Measurements from ENCODE around the gene PI4KB. TPM values are rescaled to one million over a fixed set of nuclear protein-coding genes. Genes with fewer than 3 reads are reported as not detected.

The PI4KB gene
- total and polyA plus RNA-seq, 2 experiments from 2014 or later = 15.3 to 25.5 TPM

DNA sequence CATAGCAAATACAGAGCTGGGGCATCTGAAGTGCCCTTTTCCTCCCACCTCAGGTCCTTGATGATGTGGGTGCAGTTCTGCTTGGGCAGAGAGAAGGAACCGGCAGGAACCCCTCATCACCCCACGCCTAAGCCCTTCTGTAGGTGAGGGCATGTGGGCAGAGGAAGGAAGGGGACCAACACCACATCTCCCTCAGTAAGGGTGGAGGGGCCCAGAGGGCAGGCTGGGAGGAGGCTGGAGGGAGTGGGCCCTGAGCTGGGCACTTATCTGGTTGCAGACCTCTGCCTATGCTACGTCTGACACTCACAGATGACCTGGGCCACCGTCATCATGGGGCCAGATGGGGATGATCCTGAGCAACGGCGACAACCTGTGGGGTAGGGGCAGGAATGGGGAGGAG is 34.1 kb downstream of the PI4KB start:
- ATAC-seq = no peak
- peaks cover 30% of the 10 kb centered on the region for H3K4me1 ChIP-seq (ENCODE audit: insufficient read depth)
- H3K79me2 ChIP-seq (replicated peaks; ENCODE audit: insufficient read depth) = no peaks in the 10 kb centered on the region
- H3K36me3 ChIP-seq (ENCODE audit: insufficient read depth) = peaks cover 6% of the 10 kb centered on the region
- peaks cover 10% of the 10 kb centered on the region; the same call in 1 of the 2 replicates for H3K9me2 ChIP-seq (ENCODE audit: insufficient read depth)
- no peaks in the 10 kb centered on the region for H3K27me3 ChIP-seq (ENCODE audit: insufficient read depth)
- no peak overlapping the region for H3K4me2 ChIP-seq
- no peaks in the 10 kb centered on the region; the same call in 2 of the 3 replicates for H3K9me3 Mint-ChIP-seq
- H3K4me3 Mint-ChIP-seq = no peak overlapping the region
- peaks cover 16% of the 10 kb centered on the region for H3K27me3 Mint-ChIP-seq (ENCODE audit: insufficient read depth, low read depth, poor library complexity)
- TF ChIP-seq, protein P1, sequence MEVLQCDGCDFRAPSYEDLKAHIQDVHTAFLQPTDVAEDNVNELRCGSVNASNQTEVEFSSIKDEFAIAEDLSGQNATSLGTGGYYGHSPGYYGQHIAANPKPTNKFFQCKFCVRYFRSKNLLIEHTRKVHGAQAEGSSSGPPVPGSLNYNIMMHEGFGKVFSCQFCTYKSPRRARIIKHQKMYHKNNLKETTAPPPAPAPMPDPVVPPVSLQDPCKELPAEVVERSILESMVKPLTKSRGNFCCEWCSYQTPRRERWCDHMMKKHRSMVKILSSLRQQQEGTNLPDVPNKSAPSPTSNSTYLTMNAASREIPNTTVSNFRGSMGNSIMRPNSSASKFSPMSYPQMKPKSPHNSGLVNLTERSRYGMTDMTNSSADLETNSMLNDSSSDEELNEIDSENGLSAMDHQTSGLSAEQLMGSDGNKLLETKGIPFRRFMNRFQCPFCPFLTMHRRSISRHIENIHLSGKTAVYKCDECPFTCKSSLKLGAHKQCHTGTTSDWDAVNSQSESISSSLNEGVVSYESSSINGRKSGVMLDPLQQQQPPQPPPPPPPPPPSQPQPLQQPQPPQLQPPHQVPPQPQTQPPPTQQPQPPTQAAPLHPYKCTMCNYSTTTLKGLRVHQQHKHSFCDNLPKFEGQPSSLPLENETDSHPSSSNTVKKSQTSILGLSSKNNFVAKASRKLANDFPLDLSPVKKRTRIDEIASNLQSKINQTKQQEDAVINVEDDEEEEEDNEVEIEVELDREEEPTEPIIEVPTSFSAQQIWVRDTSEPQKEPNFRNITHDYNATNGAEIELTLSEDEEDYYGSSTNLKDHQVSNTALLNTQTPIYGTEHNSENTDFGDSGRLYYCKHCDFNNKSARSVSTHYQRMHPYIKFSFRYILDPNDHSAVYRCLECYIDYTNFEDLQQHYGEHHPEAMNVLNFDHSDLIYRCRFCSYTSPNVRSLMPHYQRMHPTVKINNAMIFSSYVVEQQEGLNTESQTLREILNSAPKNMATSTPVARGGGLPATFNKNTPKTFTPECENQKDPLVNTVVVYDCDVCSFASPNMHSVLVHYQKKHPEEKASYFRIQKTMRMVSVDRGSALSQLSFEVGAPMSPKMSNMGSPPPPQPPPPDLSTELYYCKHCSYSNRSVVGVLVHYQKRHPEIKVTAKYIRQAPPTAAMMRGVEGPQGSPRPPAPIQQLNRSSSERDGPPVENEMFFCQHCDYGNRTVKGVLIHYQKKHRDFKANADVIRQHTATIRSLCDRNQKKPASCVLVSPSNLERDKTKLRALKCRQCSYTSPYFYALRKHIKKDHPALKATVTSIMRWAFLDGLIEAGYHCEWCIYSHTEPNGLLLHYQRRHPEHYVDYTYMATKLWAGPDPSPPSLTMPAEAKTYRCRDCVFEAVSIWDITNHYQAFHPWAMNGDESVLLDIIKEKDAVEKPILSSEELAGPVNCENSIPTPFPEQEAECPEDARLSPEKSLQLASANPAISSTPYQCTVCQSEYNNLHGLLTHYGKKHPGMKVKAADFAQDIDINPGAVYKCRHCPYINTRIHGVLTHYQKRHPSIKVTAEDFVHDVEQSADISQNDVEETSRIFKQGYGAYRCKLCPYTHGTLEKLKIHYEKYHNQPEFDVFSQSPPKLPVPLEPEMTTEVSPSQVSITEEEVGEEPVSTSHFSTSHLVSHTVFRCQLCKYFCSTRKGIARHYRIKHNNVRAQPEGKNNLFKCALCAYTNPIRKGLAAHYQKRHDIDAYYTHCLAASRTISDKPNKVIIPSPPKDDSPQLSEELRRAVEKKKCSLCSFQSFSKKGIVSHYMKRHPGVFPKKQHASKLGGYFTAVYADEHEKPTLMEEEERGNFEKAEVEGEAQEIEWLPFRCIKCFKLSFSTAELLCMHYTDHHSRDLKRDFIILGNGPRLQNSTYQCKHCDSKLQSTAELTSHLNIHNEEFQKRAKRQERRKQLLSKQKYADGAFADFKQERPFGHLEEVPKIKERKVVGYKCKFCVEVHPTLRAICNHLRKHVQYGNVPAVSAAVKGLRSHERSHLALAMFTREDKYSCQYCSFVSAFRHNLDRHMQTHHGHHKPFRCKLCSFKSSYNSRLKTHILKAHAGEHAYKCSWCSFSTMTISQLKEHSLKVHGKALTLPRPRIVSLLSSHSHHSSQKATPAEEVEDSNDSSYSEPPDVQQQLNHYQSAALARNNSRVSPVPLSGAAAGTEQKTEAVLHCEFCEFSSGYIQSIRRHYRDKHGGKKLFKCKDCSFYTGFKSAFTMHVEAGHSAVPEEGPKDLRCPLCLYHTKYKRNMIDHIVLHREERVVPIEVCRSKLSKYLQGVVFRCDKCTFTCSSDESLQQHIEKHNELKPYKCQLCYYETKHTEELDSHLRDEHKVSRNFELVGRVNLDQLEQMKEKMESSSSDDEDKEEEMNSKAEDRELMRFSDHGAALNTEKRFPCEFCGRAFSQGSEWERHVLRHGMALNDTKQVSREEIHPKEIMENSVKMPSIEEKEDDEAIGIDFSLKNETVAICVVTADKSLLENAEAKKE (CRISPR knock-in tag; IDR thresholded peaks at IDR 0.05) = no peak
- TF ChIP-seq EZH2phosphoT487 (IDR thresholded peaks at IDR 0.05; ENCODE audit: unreplicated experiment) (no peak), EZH2 (IDR thresholded peaks at IDR 0.05; ENCODE audit: low read depth, unreplicated experiment) (no peak), POLR2AphosphoS5 (IDR thresholded peaks at IDR 0.05; ENCODE audit: low read depth) (no peak), JUNB (IDR thresholded peaks at IDR 0.05; ENCODE audit: unreplicated experiment) (no peak), ZNF114 (CRISPR knock-in tag; IDR thresholded peaks at IDR 0.05) (no peak), ZNF331 (CRISPR knock-in tag; IDR thresholded peaks at IDR 0.05; ENCODE audit: low read depth) (no peak), NANOG (IDR thresholded peaks at IDR 0.05; ENCODE audit: borderline replicate concordance) (no peak), CREB1 (CRISPR knock-in tag; IDR thresholded peaks at IDR 0.05; ENCODE audit: low read depth) (no peak), STAT1 (IDR thresholded peaks at IDR 0.05; ENCODE audit: unreplicated experiment) (no peak)
- TF ChIP-seq, protein P2, sequence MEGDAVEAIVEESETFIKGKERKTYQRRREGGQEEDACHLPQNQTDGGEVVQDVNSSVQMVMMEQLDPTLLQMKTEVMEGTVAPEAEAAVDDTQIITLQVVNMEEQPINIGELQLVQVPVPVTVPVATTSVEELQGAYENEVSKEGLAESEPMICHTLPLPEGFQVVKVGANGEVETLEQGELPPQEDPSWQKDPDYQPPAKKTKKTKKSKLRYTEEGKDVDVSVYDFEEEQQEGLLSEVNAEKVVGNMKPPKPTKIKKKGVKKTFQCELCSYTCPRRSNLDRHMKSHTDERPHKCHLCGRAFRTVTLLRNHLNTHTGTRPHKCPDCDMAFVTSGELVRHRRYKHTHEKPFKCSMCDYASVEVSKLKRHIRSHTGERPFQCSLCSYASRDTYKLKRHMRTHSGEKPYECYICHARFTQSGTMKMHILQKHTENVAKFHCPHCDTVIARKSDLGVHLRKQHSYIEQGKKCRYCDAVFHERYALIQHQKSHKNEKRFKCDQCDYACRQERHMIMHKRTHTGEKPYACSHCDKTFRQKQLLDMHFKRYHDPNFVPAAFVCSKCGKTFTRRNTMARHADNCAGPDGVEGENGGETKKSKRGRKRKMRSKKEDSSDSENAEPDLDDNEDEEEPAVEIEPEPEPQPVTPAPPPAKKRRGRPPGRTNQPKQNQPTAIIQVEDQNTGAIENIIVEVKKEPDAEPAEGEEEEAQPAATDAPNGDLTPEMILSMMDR (conservative IDR thresholded peaks at IDR 0.05; ENCODE audit: low read depth in 2 of 2) = no peak
- TF ChIP-seq, protein P3, sequence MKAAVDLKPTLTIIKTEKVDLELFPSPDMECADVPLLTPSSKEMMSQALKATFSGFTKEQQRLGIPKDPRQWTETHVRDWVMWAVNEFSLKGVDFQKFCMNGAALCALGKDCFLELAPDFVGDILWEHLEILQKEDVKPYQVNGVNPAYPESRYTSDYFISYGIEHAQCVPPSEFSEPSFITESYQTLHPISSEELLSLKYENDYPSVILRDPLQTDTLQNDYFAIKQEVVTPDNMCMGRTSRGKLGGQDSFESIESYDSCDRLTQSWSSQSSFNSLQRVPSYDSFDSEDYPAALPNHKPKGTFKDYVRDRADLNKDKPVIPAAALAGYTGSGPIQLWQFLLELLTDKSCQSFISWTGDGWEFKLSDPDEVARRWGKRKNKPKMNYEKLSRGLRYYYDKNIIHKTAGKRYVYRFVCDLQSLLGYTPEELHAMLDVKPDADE (IDR thresholded peaks at IDR 0.05) = no peak
- TF ChIP-seq, protein P4, sequence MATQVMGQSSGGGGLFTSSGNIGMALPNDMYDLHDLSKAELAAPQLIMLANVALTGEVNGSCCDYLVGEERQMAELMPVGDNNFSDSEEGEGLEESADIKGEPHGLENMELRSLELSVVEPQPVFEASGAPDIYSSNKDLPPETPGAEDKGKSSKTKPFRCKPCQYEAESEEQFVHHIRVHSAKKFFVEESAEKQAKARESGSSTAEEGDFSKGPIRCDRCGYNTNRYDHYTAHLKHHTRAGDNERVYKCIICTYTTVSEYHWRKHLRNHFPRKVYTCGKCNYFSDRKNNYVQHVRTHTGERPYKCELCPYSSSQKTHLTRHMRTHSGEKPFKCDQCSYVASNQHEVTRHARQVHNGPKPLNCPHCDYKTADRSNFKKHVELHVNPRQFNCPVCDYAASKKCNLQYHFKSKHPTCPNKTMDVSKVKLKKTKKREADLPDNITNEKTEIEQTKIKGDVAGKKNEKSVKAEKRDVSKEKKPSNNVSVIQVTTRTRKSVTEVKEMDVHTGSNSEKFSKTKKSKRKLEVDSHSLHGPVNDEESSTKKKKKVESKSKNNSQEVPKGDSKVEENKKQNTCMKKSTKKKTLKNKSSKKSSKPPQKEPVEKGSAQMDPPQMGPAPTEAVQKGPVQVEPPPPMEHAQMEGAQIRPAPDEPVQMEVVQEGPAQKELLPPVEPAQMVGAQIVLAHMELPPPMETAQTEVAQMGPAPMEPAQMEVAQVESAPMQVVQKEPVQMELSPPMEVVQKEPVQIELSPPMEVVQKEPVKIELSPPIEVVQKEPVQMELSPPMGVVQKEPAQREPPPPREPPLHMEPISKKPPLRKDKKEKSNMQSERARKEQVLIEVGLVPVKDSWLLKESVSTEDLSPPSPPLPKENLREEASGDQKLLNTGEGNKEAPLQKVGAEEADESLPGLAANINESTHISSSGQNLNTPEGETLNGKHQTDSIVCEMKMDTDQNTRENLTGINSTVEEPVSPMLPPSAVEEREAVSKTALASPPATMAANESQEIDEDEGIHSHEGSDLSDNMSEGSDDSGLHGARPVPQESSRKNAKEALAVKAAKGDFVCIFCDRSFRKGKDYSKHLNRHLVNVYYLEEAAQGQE (IDR thresholded peaks at IDR 0.05; ENCODE audit: unreplicated experiment) = no peak
- H4K20me1 ChIP-seq (replicated peaks; ENCODE audit: insufficient read depth) = 0 out of 2 replicates have a peak, but pooled peaks cover 3% of the 10 kb centered on the region
- peaks cover 77% of the 10 kb centered on the region for H3K36me3 Mint-ChIP-seq (ENCODE audit: low read depth)
- H3K4me3 ChIP-seq = no peak overlapping the region
- peaks cover 18% of the 10 kb centered on the region; the same call in 1 of the 2 replicates for H3F3A ChIP-seq (replicated peaks; ENCODE audit: low read depth)
- H2AFZ ChIP-seq = no peak overlapping the region
- DNase-seq (ENCODE audit: low spot score) = no peak
- H3K4me1 Mint-ChIP-seq = peaks cover 37% of the 10 kb centered on the region
- H3K27ac Mint-ChIP-seq = no peak overlapping the region
- no peak overlapping the region for H3K27ac ChIP-seq (ENCODE audit: low read depth)
